KMS-11 (cell line): Measurements from ENCODE around the gene BABAM1.
"Not testable (repeated sequence)": the region's sequence is repeated elsewhere in the genome, so short reads cannot be mapped to it uniquely, and the experiment has no call there.

Experiments
- H2AFZ ChIP-seq: fragments of 200-600 bp; sonication (generic); 2 replicates; pipeline ENCODE4 v1.6.1; 2016; ENCODE audit warnings: antibody characterized with exemption, mixed run types, low read depth
- H3K27ac ChIP-seq: fragments of 200-600 bp; sonication (generic); 2 replicates; pipeline ENCODE4 v1.6.1; 2016; ENCODE audit warnings: mild to moderate bottlenecking, mixed run types
- H3K27me3 ChIP-seq: fragments of 200-600 bp; sonication (generic); 2 replicates; pipeline ENCODE4 v1.6.1; 2017; ENCODE audit warnings: mild to moderate bottlenecking, low read depth, mixed run types, moderate library complexity; ENCODE audit not compliant: insufficient read depth
- H3K36me3 ChIP-seq: fragments of 200-600 bp; sonication (generic); 2 replicates; pipeline ENCODE4 v1.6.1; 2017; ENCODE audit warnings: mild to moderate bottlenecking, mixed run types; ENCODE audit not compliant: insufficient read depth
- H3K4me1 ChIP-seq: fragments of 200-600 bp; sonication (generic); 2 replicates; pipeline ENCODE4 v1.6.1; 2016; ENCODE audit warnings: mild to moderate bottlenecking, low read depth, mixed run types; ENCODE audit not compliant: poor library complexity, severe bottlenecking
- H3K4me2 ChIP-seq: fragments of 200-600 bp; sonication (generic); 2 replicates; pipeline ENCODE4 v1.7.0; 2016; ENCODE audit warnings: mild to moderate bottlenecking, mixed run types
- H3K4me3 ChIP-seq: fragments of 200-600 bp; sonication (generic); IDR thresholded peaks from 2 replicates; pipeline ENCODE4 v1.6.1; 2017; ENCODE audit warnings: low read depth, low read length, mixed read lengths; ENCODE audit not compliant: insufficient read depth
- H3K79me2 ChIP-seq: fragments of 200-600 bp; sonication (generic); 2 replicates; pipeline ENCODE4 v1.6.1; 2016; ENCODE audit warnings: low read depth, mixed run types; ENCODE audit not compliant: insufficient read depth
- H3K9ac ChIP-seq: fragments of 200-600 bp; sonication (generic); 2 replicates; pipeline ENCODE4 v1.6.1; 2016; ENCODE audit warnings: mild to moderate bottlenecking, mixed run types
- H4K20me1 ChIP-seq: fragments of 200-600 bp; sonication (generic); 2 replicates; pipeline ENCODE4 v1.6.1; 2016; ENCODE audit warnings: mild to moderate bottlenecking, mixed run types; ENCODE audit not compliant: insufficient read depth
- CTCF ChIP-seq: fragments of 200-600 bp; sonication (generic); conservative IDR thresholded peaks from 2 replicates; pipeline ENCODE4 v1.6.1; 2017; ENCODE audit warnings: low read depth, mild to moderate bottlenecking, antibody characterized with exemption, low read length, moderate library complexity, mixed read lengths

Gene BABAM1

GRCh38 chr19:17266026-17266425 lies 1.2 kb upstream of the BABAM1 start:
- TF ChIP-seq CTCF = no peak
- peaks cover 6% of the 10 kb centered on the region; the same call in 1 of the 2 replicates for H3K79me2 ChIP-seq
- H4K20me1 ChIP-seq = no peaks in the 10 kb centered on the region
- no peaks in the 10 kb centered on the region for H3K27me3 ChIP-seq
- peaks cover 14% of the 10 kb centered on the region for H3K4me1 ChIP-seq
- no peaks in the 10 kb centered on the region for H3K36me3 ChIP-seq
- no peak overlapping the region for H2AFZ ChIP-seq
- no peak overlapping the region for H3K4me3 ChIP-seq
- no peak overlapping the region for H3K27ac ChIP-seq
- no peak overlapping the region for H3K4me2 ChIP-seq
- H3K9ac ChIP-seq = no peak overlapping the region

GRCh38 chr19:17266589-17266974 lies 661 bp upstream of the BABAM1 start:
- H3K36me3 ChIP-seq = no peaks in the 10 kb centered on the region
- no peak overlapping the region for H3K9ac ChIP-seq
- H2AFZ ChIP-seq = peak overlapping the region; percentile 32; the same call in 1 of the 2 replicates
- H3K27me3 ChIP-seq = no peaks in the 10 kb centered on the region
- no peak overlapping the region for H3K4me3 ChIP-seq
- H3K79me2 ChIP-seq = peaks cover 6% of the 10 kb centered on the region; the same call in 1 of the 2 replicates
- H3K27ac ChIP-seq = no peak overlapping the region
- peaks cover 14% of the 10 kb centered on the region for H3K4me1 ChIP-seq
- H4K20me1 ChIP-seq = no peaks in the 10 kb centered on the region
- H3K4me2 ChIP-seq = peak overlapping the region; percentile 43; the same call in 1 of the 2 replicates
- no peak for TF ChIP-seq CTCF

- H2AFZ ChIP-seq = no peak overlapping the region
- no peak for TF ChIP-seq CTCF
- H3K4me2 ChIP-seq = peak overlapping the region; percentile 83; the same call in 1 of the 2 replicates
Observed at GRCh38 chr19:17268754-17269153, 1.5 kb downstream of the BABAM1 start.

GRCh38 chr19:17274892-17275291 lies 7.6 kb downstream of the BABAM1 start:
- not testable (repeated sequence) for H3K4me2 ChIP-seq, H3K27ac ChIP-seq, H3K36me3 ChIP-seq, H3K4me1 ChIP-seq, H4K20me1 ChIP-seq, H3K79me2 ChIP-seq, H3K27me3 ChIP-seq, H3K9ac ChIP-seq, H2AFZ ChIP-seq, H3K4me3 ChIP-seq

More at GRCh38 chr19:17268754-17269153, 1.5 kb downstream of the BABAM1 start:
- no peaks in the 10 kb centered on the region for H3K36me3 ChIP-seq
- H3K27ac ChIP-seq = peak overlapping the region; percentile 61; the same call in 1 of the 2 replicates
- no peak overlapping the region for H3K9ac ChIP-seq
- no peaks in the 10 kb centered on the region for H3K27me3 ChIP-seq
- no peaks in the 10 kb centered on the region for H4K20me1 ChIP-seq
- no peak overlapping the region for H3K4me3 ChIP-seq
- peaks cover 6% of the 10 kb centered on the region; the same call in 1 of the 2 replicates for H3K79me2 ChIP-seq
- H3K4me1 ChIP-seq = peaks cover 14% of the 10 kb centered on the region

GRCh38 chr19:17275441-17276175 lies 8.4 kb downstream of the BABAM1 start:
- Histone ChIP-seq H3K9ac (no peak overlapping the region), H3K4me1 (no peaks in the 10 kb centered on the region), H3K36me3 (no peaks in the 10 kb centered on the region), H3K79me2 (no peaks in the 10 kb centered on the region), H3K4me2 (no peak overlapping the region), H4K20me1 (no peaks in the 10 kb centered on the region), H3K27me3 (no peaks in the 10 kb centered on the region), H3K4me3 (no peak overlapping the region), H3K27ac (no peak overlapping the region), H2AFZ (no peak overlapping the region)
- no peak for TF ChIP-seq CTCF
